ENCODE measurements around the gene APOL3. TPM values are rescaled to one million over a fixed set of nuclear protein-coding genes. Genes with fewer than 3 reads are reported as not detected.
"Not testable (repeated sequence)": the region's sequence is repeated elsewhere in the genome, so short reads cannot be mapped to it uniquely, and the experiment has no call there.

The APOL3 gene
- total RNA-seq, 1 donor from 2014 or later: 8.7 TPM

DNA sequence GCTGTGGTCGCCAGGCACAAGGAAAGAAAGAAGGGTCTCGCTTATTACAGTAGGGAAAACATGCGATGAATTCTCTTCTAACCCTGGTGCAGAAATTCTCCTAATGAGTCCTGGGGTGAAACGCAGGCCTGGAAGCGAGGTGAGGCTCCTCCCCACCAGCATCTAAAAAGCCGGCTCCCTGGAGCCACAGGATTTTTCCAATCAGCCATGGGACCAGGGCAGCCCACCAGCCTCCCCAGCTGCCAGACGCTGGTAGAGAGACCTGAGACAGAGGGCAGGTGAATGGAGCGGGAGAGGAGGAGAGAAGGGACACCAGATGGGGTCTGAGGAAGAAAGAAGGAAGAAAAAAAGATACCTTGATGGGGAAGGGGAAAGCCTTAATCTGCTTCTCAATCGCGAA lies 28.6 kb downstream of the APOL3 start:
- no peak for ATAC-seq

GRCh38 chr22:36129486-36130388 lies 30.8 kb downstream of the APOL3 start:
- ATAC-seq: no peak

GRCh38 chr22:36129071-36129470 lies 31.5 kb downstream of the APOL3 start:
- ATAC-seq: no peak

DNA sequence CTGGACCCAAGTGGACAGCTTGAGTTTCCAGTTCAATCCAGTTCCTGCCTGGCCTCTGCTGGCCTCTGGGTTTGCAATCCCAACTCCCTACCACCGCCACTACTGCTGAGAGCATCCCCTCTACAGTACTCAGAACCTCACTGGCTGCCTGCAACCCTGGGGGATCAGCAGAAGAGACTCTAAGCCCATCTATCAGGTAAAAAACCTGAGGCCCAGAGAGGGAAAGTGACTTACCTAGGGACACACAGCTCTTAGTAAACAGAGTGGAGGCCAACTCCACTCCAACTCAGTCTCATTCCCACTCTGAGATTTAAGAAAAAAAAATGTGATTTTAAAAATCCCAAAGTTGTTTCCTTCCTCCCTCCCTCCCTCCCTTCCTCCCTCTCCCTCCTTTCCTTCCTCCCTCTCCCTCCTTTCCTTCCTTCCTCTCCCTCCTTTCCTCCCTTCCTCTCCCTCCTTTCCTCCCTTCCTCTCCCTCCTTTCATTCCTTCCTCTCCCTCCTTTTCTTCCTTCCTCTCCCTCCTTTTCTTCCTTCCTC lies 34.5 kb downstream of the APOL3 start:
- no peak for ATAC-seq

- ATAC-seq: no peak
Observed at GRCh38 chr22:36125434-36125833, 35.1 kb downstream of the APOL3 start.

DNA sequence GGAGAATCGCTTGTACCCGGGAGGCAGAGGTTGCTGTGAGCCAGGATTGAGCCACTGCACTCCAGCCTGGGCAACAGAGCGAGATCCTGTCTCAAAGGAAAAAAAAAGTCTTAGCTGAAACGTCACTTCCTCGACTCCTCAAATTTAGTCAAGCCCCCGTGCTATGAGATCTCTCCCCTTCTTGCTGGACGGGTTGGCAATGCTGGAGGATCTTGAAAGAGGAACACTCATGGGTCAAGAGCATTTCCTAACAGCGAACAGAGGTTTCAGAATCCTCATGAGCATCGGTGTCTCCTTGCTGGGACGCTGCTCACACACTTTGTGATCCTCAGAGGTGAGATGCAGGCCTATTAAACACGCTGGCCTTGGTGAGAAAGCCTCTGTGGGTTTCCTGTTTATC lies 35.9 kb downstream of the APOL3 start:
- no peak for ATAC-seq

GRCh38 chr22:36123673-36124630 lies 36.6 kb downstream of the APOL3 start:
- ATAC-seq: peak; percentile 98

- ATAC-seq: not testable (repeated sequence)
Observed at GRCh38 chr22:36120621-36121351, 39.8 kb downstream of the APOL3 start.

GRCh38 chr22:36117053-36117554 lies 43.5 kb downstream of the APOL3 start:
- peak; percentile 58 for ATAC-seq

- no peak for ATAC-seq
Observed at GRCh38 chr22:36116127-36116526, 44.4 kb downstream of the APOL3 start.

- no peak for ATAC-seq
Observed at GRCh38 chr22:36113121-36113520, 47.4 kb downstream of the APOL3 start.

DNA sequence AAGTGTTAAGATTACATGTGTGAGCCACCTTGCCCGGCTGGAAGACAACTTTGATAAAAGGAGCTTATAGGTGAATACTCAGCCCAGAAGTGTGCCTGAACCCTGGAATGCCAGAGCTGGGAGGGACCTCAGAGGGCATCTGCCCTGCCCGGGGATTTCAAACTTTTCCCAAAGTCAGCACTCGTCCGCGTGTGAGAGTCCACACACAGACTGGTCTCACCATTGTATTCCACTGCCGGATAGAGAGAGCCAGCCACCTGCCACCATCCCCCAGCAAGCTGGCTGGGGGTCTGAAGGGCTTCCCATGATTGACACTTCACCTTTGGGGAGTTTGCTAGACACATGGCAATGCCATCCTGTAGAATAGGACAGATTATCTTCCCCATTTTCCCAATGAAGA lies 49.2 kb downstream of the APOL3 start:
- ATAC-seq: no peak

DNA sequence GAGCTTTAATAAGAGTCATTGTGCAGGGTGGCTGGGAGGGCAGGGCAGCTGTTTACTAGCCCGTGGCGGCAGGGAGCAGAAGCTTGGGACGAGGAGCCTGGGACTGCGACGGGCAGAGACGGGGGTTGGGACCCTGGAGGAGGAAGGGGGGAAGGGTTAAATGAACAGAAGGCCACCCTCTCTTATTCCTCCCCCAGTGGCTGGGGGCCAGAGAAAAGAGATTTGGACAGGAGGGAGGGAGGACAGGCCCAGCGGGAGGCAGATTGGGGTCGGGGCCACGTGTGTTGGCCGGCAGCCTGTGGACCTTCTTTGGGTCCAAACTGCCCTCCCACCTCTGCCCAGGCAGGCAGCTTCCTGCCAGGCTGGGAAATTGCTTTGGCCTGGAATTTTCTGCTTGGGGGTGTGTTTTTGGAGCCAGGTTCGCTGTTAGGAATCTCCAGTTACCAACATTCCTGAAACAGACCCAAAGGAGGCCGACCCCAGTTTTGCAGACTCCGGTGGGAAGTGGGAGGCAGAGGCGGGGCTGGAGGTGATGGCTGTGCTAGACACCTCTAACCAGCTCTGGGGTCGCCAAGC lies 50.2 kb downstream of the APOL3 start:
- ATAC-seq: peak; percentile 22

DNA sequence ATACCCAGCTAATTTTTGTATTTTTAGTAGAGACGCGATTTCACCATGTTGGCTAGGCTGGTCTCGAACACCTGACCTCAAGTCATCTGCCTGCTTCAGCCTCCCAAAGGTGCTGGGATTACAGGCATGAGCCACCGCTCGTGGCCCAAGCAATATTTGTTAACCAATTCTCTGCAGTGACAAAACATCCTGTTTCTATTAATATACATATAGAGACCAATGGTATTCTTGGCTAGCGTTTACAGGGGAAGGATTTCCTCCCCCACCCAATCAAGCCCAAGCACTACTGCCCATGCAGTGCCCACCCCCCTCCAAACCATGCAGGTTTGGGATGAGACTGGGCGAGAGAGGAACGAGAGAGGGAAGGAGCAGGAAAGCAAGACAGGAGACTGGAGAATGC lies 53.1 kb downstream of the APOL3 start:
- ATAC-seq: no peak

GRCh38 chr22:36106910-36107309 lies 53.6 kb downstream of the APOL3 start:
- no peak for ATAC-seq

DNA sequence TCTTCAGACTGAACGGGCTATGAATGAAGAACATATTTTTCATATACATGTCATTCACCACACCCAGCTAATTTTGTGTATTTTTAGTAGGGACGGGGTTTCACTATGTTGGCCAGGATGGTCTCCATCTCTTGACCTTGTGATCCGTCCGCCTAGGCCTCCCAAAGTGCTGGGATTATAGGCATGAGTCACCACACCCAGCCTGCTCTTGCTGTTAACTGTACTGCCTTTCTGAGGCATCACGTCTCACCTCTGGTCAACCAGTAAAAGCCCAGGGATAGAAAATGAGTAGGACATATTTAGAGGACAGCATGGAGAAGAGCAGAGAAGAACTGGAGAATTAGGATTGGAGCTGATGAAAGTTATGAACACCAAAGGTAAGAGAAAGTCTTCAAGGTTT lies 55.6 kb downstream of the APOL3 start:
- peak; percentile 26 for ATAC-seq

GRCh38 chr22:36104435-36104834 lies 56.1 kb downstream of the APOL3 start:
- no peak for ATAC-seq

- ATAC-seq: no peak
Observed at GRCh38 chr22:36103891-36104290, 56.7 kb downstream of the APOL3 start.

DNA sequence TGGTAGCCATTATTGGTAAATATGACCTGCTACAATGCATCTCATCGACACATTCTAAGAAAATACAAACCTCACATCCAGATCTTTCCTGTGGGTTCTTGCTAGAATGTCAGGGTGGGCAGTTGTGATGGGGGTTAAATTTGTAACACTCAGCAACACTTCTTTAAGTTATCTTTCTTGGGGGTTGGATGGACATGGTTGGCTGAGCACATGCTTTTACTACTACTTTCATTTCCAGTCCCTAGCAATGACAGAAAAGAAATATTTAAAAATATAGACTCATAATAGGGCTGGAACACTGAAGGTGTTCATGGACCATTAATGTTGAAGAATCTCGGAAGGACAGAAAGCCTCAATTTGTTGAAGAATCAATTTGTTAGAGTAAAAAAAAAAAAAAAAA lies 57.6 kb downstream of the APOL3 start:
- ATAC-seq: no peak

DNA sequence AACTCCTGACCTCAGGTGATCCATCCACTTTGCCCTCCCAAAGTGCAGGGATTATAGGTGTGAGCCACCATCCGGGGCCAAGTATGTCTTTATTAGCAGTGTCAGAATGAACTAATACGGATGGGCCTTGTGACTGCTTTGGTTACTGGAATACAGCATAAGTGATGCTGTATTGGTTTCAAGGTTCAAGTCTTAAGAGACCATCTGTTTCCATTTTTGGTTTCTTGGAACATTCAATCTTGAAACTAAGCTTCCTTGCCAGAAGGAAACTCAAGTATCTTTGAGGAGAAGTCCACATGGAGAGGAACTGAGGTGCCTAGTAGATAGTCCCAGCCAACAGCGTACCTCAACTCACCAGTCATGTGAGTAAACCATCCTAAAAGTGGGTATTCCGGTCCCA lies 58.8 kb downstream of the APOL3 start:
- no peak for ATAC-seq

- ATAC-seq: not testable (repeated sequence)
Observed at GRCh38 chr22:36100908-36101307, 59.6 kb downstream of the APOL3 start.
